CD14-positive monocyte (primary cell): ENCODE data around the gene OR6C1. TPM values are rescaled to one million over a fixed set of nuclear protein-coding genes. Genes with fewer than 3 reads are reported as not detected.
"Not testable (repeated sequence)": the region's sequence is repeated elsewhere in the genome, so short reads cannot be mapped to it uniquely, and the experiment has no call there.

ENCODE experiments used
- DNase-seq, 3 donors: peaks; one replicate each; pipeline ENCODE4 v3.0.0-alpha.2; 2011 to 2022
- H2AFZ ChIP-seq: 2 replicates; pipeline ENCODE4 v1.6.0; 2012; ENCODE audit warnings: mild to moderate bottlenecking, low read depth, low read length, inconsistent platforms; ENCODE audit not compliant: insufficient read depth, poor library complexity, severe bottlenecking
- H3K27ac ChIP-seq, 2 donors: 1 replicate in 1 of 2; 2 replicates in 1 of 2; pipeline ENCODE4 v1.5.1; 2012 to 2013; ENCODE audit warnings: low read length in 2 of 2, control low read depth in 1 of 2, inconsistent platforms in 1 of 2, low read depth in 1 of 2, mild to moderate bottlenecking in 1 of 2
- H3K27me3 ChIP-seq, 2 donors: one replicate each; pipeline versions ENCODE4 v1.6.0 to v1.6.1; 2011 to 2013; ENCODE audit warnings: low read length in 2 of 2; ENCODE audit not compliant: control insufficient read depth in 2 of 2, insufficient read depth in 2 of 2
- H3K36me3 ChIP-seq, 2 donors: replicated peaks in 1 of 2; 1 replicate in 1 of 2; 2 replicates in 1 of 2; pipeline versions ENCODE4 v1.5.1 to v1.6.1; 2012 to 2013; ENCODE audit warnings: low read length in 2 of 2, control low read depth in 1 of 2, inconsistent platforms in 1 of 2, mild to moderate bottlenecking in 1 of 2; ENCODE audit not compliant: insufficient read depth in 2 of 2, control insufficient read depth in 1 of 2
- H3K4me1 ChIP-seq, 2 donors: 1 replicate in 1 of 2; 2 replicates in 1 of 2; pipeline versions ENCODE4 v1.5.1 to v1.6.1; 2012 to 2013; ENCODE audit warnings: low read length in 2 of 2, control low read depth in 1 of 2, inconsistent platforms in 1 of 2, mild to moderate bottlenecking in 1 of 2, moderate library complexity in 1 of 2; ENCODE audit not compliant: insufficient read depth in 2 of 2, control insufficient read depth in 1 of 2
- H3K4me2 ChIP-seq: replicated peaks from 2 replicates; pipeline ENCODE3; 2012; ENCODE audit warnings: low read length, moderate library complexity, mild to moderate bottlenecking; ENCODE audit not compliant: poor library complexity, severe bottlenecking; ENCODE audit errors: extremely low read depth
- H3K4me3 ChIP-seq, 3 experiments: fragments of 200-600 bp in 1 of 3; sonication (generic) in 1 of 3; replicated peaks in 1 of 3; 1 replicate in 2 of 3; 2 replicates in 1 of 3; pipeline ENCODE4 v1.5.1; 2011 to 2013; ENCODE audit warnings: low read length in 3 of 3, mild to moderate bottlenecking in 3 of 3, control low read depth in 2 of 3, low read depth in 2 of 3, inconsistent platforms in 1 of 3, moderate library complexity in 1 of 3
- H3K79me2 ChIP-seq: 2 replicates; pipeline ENCODE4 v1.6.0; 2012; ENCODE audit warnings: mild to moderate bottlenecking, control low read depth, inconsistent platforms, low read length, moderate library complexity; ENCODE audit not compliant: insufficient read depth
- H3K9ac ChIP-seq: 2 replicates; pipeline ENCODE4 v1.6.0; 2017; ENCODE audit warnings: low read length, mild to moderate bottlenecking; ENCODE audit not compliant: insufficient read depth, poor library complexity, severe bottlenecking
- H3K9me3 ChIP-seq, 2 donors: replicated peaks in 1 of 2; 1 replicate in 1 of 2; 2 replicates in 1 of 2; pipeline versions ENCODE4 v1.5.1 to v1.6.1; 2012 to 2013; ENCODE audit warnings: low read length in 2 of 2, control low read depth in 1 of 2; ENCODE audit not compliant: control insufficient read depth in 1 of 2, insufficient read depth in 1 of 2
- H4K20me1 ChIP-seq: 2 replicates; pipeline ENCODE4 v1.6.0; 2012; ENCODE audit warnings: mild to moderate bottlenecking, low read length, control low read depth, moderate library complexity; ENCODE audit not compliant: insufficient read depth
- H3K27ac Mint-ChIP-seq, 7 donors: one replicate each; pipeline ENCODE4 v1.8.0; 2020; ENCODE audit warnings: mild to moderate bottlenecking in 7 of 7, mixed read lengths in 7 of 7, moderate library complexity in 6 of 7, inconsistent platforms in 2 of 7
- H3K27me3 Mint-ChIP-seq, 3 donors: one replicate each; pipeline ENCODE4 v1.8.0; 2021 to 2022; ENCODE audit warnings: low read depth in 3 of 3, mild to moderate bottlenecking in 3 of 3, mixed read lengths in 3 of 3, moderate library complexity in 3 of 3, inconsistent platforms in 1 of 3
- H3K36me3 Mint-ChIP-seq, 2 donors: one replicate each; pipeline ENCODE4 v1.8.0; 2020; ENCODE audit warnings: mixed read lengths in 2 of 2, inconsistent platforms in 1 of 2, mild to moderate bottlenecking in 1 of 2
- H3K4me1 Mint-ChIP-seq: one replicate; pipeline ENCODE4 v1.8.0; 2020; ENCODE audit warnings: mild to moderate bottlenecking, mixed read lengths
- H3K4me3 Mint-ChIP-seq, 2 donors: one replicate each; pipeline ENCODE4 v1.8.0; 2020; ENCODE audit warnings: mild to moderate bottlenecking in 2 of 2, mixed read lengths in 2 of 2, moderate library complexity in 1 of 2
- H3K9me3 Mint-ChIP-seq, 7 donors: one replicate each; pipeline ENCODE4 v1.8.0; 2020 to 2022; ENCODE audit warnings: mixed read lengths in 7 of 7, mild to moderate bottlenecking in 6 of 7, moderate library complexity in 6 of 7, inconsistent platforms in 2 of 7
- WGBS: methylation state at CpG from one replicate; pipeline ENCODE4 v1.1.5; 2013; ENCODE audit warnings: missing lambda C conversion rate; ENCODE audit not compliant: insufficient coverage; 5-methylcytosine and 5-hydroxymethylcytosine counted together
- intact Hi-C, 2 donors: fragments of 100-400 bp; cut with micrococcal nuclease; formaldehyde crosslinking; loops; one replicate each; pipeline versions ENCODE4 v1.15.0 to v1.15.1; 2023
- polyA plus RNA-seq, 3 donors: library from polyadenylated mRNA; depleted of rRNA in 1 of 3; unstranded in 2 of 3; stranded (reverse) in 1 of 3; fragments of 300-500 nt in 2 of 3; fragments of >200 nt in 1 of 3; fragmentation: Illumina TruSeq in 2 of 3; gene quantifications; 1 replicate in 2 of 3; 2 replicates in 1 of 3; pipeline ENCODE4 v1.2.3, GENCODE V29; 2012 to 2021
- TF ChIP-seq, protein P1 (sequence below): fragments of 200-600 bp; IDR thresholded peaks from one replicate; pipeline ENCODE4 v1.8.0; 2022; ENCODE audit warnings: antibody characterized with exemption, mild to moderate bottlenecking

Gene OR6C1
- polyA plus RNA-seq, 3 donors = not detected

DNA sequence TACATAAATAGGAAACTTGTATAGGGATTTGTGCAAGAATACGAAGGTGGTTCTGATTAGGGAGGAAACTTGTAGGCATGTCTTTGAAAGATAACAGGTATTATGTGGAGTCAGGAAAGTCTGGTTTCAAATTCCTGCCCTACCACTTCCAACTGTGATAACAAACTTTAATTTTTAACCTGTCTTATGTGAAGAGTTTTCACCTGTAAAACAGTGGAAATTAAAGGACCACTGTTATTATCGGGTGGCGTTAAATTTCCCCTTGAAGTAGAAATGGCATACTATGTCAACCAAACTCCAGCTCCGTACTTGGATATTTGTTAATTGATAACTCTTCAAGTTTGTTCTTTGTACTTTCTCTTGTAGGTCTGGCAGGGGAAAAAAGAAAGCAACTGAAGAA, 6.1 kb downstream of the OR6C1 start:
- Mint-ChIP-seq H3K9me3 (peaks cover 0 to 9% (median 0%) of the 10 kb centered on the region in 7 donors), H3K27me3 (peaks cover 2 to 7% (median 2%) of the 10 kb centered on the region in 3 donors), H3K4me1 (no peaks in the 10 kb centered on the region), H3K4me3 (no peak overlapping the region), H3K27ac (no peak overlapping the region), H3K36me3 (no peaks in the 10 kb centered on the region)
- H3K27me3 ChIP-seq = peaks cover 0 to 2% of the 10 kb centered on the region in 2 donors
- no peak overlapping the region for H3K4me3 ChIP-seq
- H3K36me3 ChIP-seq = no peaks in the 10 kb centered on the region
- intact Hi-C loops = no loop called here
- no peaks in the 10 kb centered on the region for H3K4me1 ChIP-seq
- no peak overlapping the region for H2AFZ ChIP-seq
- no peaks in the 10 kb centered on the region for H3K79me2 ChIP-seq
- no peak for DNase-seq
- no peaks in the 10 kb centered on the region for H4K20me1 ChIP-seq
- WGBS = no CpG with 5 or more reads among the region's 4 CpGs
- H3K27ac ChIP-seq = no peak overlapping the region
- no peak overlapping the region for H3K9ac ChIP-seq
- TF ChIP-seq, protein P1, sequence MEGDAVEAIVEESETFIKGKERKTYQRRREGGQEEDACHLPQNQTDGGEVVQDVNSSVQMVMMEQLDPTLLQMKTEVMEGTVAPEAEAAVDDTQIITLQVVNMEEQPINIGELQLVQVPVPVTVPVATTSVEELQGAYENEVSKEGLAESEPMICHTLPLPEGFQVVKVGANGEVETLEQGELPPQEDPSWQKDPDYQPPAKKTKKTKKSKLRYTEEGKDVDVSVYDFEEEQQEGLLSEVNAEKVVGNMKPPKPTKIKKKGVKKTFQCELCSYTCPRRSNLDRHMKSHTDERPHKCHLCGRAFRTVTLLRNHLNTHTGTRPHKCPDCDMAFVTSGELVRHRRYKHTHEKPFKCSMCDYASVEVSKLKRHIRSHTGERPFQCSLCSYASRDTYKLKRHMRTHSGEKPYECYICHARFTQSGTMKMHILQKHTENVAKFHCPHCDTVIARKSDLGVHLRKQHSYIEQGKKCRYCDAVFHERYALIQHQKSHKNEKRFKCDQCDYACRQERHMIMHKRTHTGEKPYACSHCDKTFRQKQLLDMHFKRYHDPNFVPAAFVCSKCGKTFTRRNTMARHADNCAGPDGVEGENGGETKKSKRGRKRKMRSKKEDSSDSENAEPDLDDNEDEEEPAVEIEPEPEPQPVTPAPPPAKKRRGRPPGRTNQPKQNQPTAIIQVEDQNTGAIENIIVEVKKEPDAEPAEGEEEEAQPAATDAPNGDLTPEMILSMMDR = no peak
- no peaks in the 10 kb centered on the region for H3K9me3 ChIP-seq
- no peak overlapping the region for H3K4me2 ChIP-seq

DNA sequence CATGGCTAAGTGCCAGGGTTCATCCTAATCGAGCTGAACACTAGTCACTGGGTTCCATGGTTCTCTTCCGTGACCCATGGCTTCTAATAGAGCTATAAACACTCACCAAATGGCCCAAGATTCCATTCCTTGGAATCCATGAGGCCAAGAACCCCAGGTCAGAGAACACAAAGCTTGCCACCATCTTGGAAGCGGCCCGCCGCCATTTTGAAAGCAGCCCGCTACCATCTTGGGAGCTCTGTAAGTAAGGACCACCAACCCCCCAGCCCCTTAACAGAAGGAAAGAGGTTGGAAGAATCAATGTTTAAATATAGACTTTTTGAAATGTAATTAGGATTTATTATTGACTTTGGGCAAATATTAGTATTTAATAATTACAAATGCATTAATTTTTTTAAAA, 11.7 kb downstream of the OR6C1 start:
- H3K27me3 Mint-ChIP-seq, H3K4me3 Mint-ChIP-seq: not testable (repeated sequence)
- WGBS = 94% methylated on average over 2 of the region's 6 CpGs

More for the DNA sequence above, 11.7 kb downstream of the OR6C1 start:
- H3K9me3 Mint-ChIP-seq, H3K4me1 ChIP-seq, H2AFZ ChIP-seq, H3K36me3 Mint-ChIP-seq, H3K36me3 ChIP-seq, H3K27ac ChIP-seq, H3K9me3 ChIP-seq, DNase-seq, H3K4me2 ChIP-seq, H3K79me2 ChIP-seq, H3K4me1 Mint-ChIP-seq, H3K27me3 ChIP-seq, H4K20me1 ChIP-seq, H3K27ac Mint-ChIP-seq, intact Hi-C loops, H3K9ac ChIP-seq, H3K4me3 ChIP-seq: not testable (repeated sequence)
